ENCODE data around the gene TLE5. TPM values are rescaled to one million over a fixed set of nuclear protein-coding genes. Genes with fewer than 3 reads are reported as not detected.
A peak's percentile ranks its signal among the peaks of the same experiment; 100 is the strongest.

The TLE5 gene
- total and polyA plus RNA-seq, 10 of the 15 experiments (the other 5 are each of a cell fraction or from before 2014, with no cell fraction given): 2.5 to 373 (median 154) TPM

GRCh38 chr19:3061182-3062161 lies 823 bp downstream of the TLE5 start (continued):
- TF ChIP-seq ZNF687 (IDR thresholded peaks at IDR 0.05) (no peak), MAX (IDR thresholded peaks at IDR 0.05; ENCODE audit: low read depth, low read length) (no peak), TAF1 (IDR thresholded peaks at IDR 0.05; ENCODE audit: borderline replicate concordance, low read depth, low read length) (no peak), IRF3 (IDR thresholded peaks at IDR 0.05) (no peak), HDGF (IDR thresholded peaks at IDR 0.05) (no peak), MLLT1 (IDR thresholded peaks at IDR 0.05) (peak; percentile 75; the same call in 1 of the 2 replicates), MTA3 (IDR thresholded peaks at IDR 0.05; ENCODE audit: borderline replicate concordance, low read length) (no peak), PAX5 (IDR thresholded peaks at IDR 0.05; ENCODE audit: borderline replicate concordance, low read depth, low read length) (no peak), PKNOX1 (IDR thresholded peaks at IDR 0.05) (no peak), EP300 (IDR thresholded peaks at IDR 0.05; ENCODE audit: borderline replicate concordance in 1 of 2, control insufficient read depth in 1 of 2, low read depth in 2 of 2, low read length in 2 of 2) (no peak), CREB1 (IDR thresholded peaks at IDR 0.05; ENCODE audit: low read depth) (no peak), STAT3 (IDR thresholded peaks at IDR 0.05; ENCODE audit: low read depth, low read length) (no peak), PAX8 (IDR thresholded peaks at IDR 0.05) (no peak), PML (IDR thresholded peaks at IDR 0.05; ENCODE audit: low read length) (no peak), TBL1XR1 (IDR thresholded peaks at IDR 0.05; ENCODE audit: low read depth, low read length) (no peak; the same call in 1 of the 2 replicates), ZBED1 (IDR thresholded peaks at IDR 0.05; ENCODE audit: borderline replicate concordance) (no peak), SREBF1 (IDR thresholded peaks at IDR 0.05; ENCODE audit: low read length) (no peak), SMAD1 (IDR thresholded peaks at IDR 0.05; ENCODE audit: low read depth, partially characterized antibody) (peak; percentile 39), NFXL1 (IDR thresholded peaks at IDR 0.05; ENCODE audit: borderline replicate concordance) (no peak), NFYB (IDR thresholded peaks at IDR 0.05; ENCODE audit: insufficient read depth, low read depth, low read length) (no peak)

Data from GM12878 (cell line).